Measurements from ENCODE around the gene MTARC2. TPM values are rescaled to one million over a fixed set of nuclear protein-coding genes. Genes with fewer than 3 reads are reported as not detected.

Gene MTARC2
- total and polyA plus RNA-seq, 2 of the 4 experiments (the other 2 are of a cell fraction): 0.36 to 2.6 TPM

GRCh38 chr1:220810179-220810653 lies 62.1 kb downstream of the MTARC2 start:
- intact Hi-C loops (cut with micrococcal nuclease) (loop anchor here (1.0 to 10.0 kb wide), 6 partner anchors 64 to 915 kb away; no protein-coding TSS in a partner anchor), in situ Hi-C loops (cut with MboI; ENCODE audit: low sequenced_read_pairs) (loop anchor here (10.0 kb wide), 1 partner anchor 625 kb away; no protein-coding TSS in a partner anchor), dilution Hi-C loops (cut with HindIII; ENCODE audit: low sequenced_read_pairs, unreplicated experiment) (no loop called here)
- H3K4me3 ChIP-seq (ENCODE audit: insufficient read depth, low read depth, low read length): no peak overlapping the region
- 0 out of 2 replicates have a peak overlapping the region, but pooled peaks have one; percentile 1 for H3K4me2 ChIP-seq (ENCODE audit: low read depth, low read length)
- peaks cover 6% of the 10 kb centered on the region; the same call in 1 of the 2 replicates for H3K27me3 ChIP-seq (ENCODE audit: control insufficient read depth, insufficient read depth, low read length)
- H2BK120ac ChIP-seq (ENCODE audit: low read depth, low read length): 0 out of 2 replicates have a peak overlapping the region, but pooled peaks have one; percentile 42
- H3K4ac ChIP-seq (ENCODE audit: low read depth, low read length): no peak overlapping the region; the same call in 1 of the 2 replicates
- TF ChIP-seq FOS (IDR thresholded peaks at IDR 0.05; ENCODE audit: low read depth, low read length) (no peak), CEBPB (IDR thresholded peaks at IDR 0.05; ENCODE audit: low read depth, low read length) (no peak), CTCF (conservative IDR thresholded peaks at IDR 0.05; ENCODE audit: low read depth, low read length) (peak; percentile 91), POLR2A (IDR thresholded peaks at IDR 0.05; ENCODE audit: low read depth, low read length) (no peak), ELK1 (IDR thresholded peaks at IDR 0.05; ENCODE audit: borderline replicate concordance, low read depth, low read length) (no peak), RCOR1 (IDR thresholded peaks at IDR 0.05; ENCODE audit: insufficient replicate concordance, low read length) (no peak), USF2 (IDR thresholded peaks at IDR 0.05; ENCODE audit: low read depth, low read length) (no peak), RAD21 (IDR thresholded peaks at IDR 0.05; ENCODE audit: low read length) (peak; percentile 78), BHLHE40 (IDR thresholded peaks at IDR 0.05; ENCODE audit: low read depth, low read length) (no peak), SMC3 (IDR thresholded peaks at IDR 0.05; ENCODE audit: low read depth, low read length) (peak; percentile 71), MXI1 (IDR thresholded peaks at IDR 0.05; ENCODE audit: borderline replicate concordance, low read depth, low read length) (no peak), MAZ (IDR thresholded peaks at IDR 0.05; ENCODE audit: borderline replicate concordance, low read depth, low read length) (no peak), RFX5 (IDR thresholded peaks at IDR 0.05; ENCODE audit: low read depth, low read length) (no peak)
- DNase-seq: peak; percentile 78
- no peak overlapping the region for H2AK5ac ChIP-seq (ENCODE audit: low read depth, low read length)
- peak overlapping the region; percentile 79 for H2AFZ ChIP-seq (replicated peaks; ENCODE audit: low read length, poor library complexity)
- H3K56ac ChIP-seq (ENCODE audit: extremely low read depth, insufficient read depth, low read length): no peak overlapping the region
- ATAC-seq (ENCODE audit: low read depth): peak; percentile 99
- POLR2A ChIA-PET (ENCODE audit: unreplicated experiment): no interaction called here
- H3K4me1 ChIP-seq (ENCODE audit: control insufficient read depth, insufficient read depth, low read length): peaks cover under 1% of the 10 kb centered on the region; the same call in 1 of the 2 replicates
- 8% methylated on average over 4 of the region's 20 CpGs; no CpG with 5 or more reads in 1 of the 2 experiments for WGBS, 2 experiments (ENCODE audit: extremely low coverage in 2 of 2, insufficient read length in 1 of 2)
- no peaks in the 10 kb centered on the region for H3K9me1 ChIP-seq (ENCODE audit: insufficient read depth, low read length)
- no peak overlapping the region for H2BK5ac ChIP-seq (ENCODE audit: low read depth, low read length, poor library complexity, severe bottlenecking)
- CTCF ChIA-PET: interaction anchor here (0.6 to 1.8 kb wide), 9 partner anchors 8 to 878 kb away, joined by 3 to 6 read pairs (median 3); no protein-coding TSS in a partner anchor
- H3K79me1 ChIP-seq (ENCODE audit: low read depth in 1 of 2, low read length in 2 of 2): no peaks in the 10 kb centered on the region
- peak overlapping the region; percentile 58 for H2AK9ac ChIP-seq (replicated peaks; ENCODE audit: low read depth, low read length, poor library complexity)
- no peaks in the 10 kb centered on the region for H3K36me3 ChIP-seq (ENCODE audit: control insufficient read depth, insufficient read depth, low read length)
- no peak overlapping the region for H3K14ac ChIP-seq (replicated peaks; ENCODE audit: low read depth, low read length)
- H4K20me1 ChIP-seq (ENCODE audit: insufficient read depth, low read length): no peaks in the 10 kb centered on the region
- no peak overlapping the region for H4K91ac ChIP-seq (ENCODE audit: insufficient read depth, low read depth, low read length)
- no peak overlapping the region for H3K18ac ChIP-seq (ENCODE audit: low read depth, low read length)
- no peak overlapping the region for H3K9ac ChIP-seq (ENCODE audit: low read depth, low read length)
- H3K23ac ChIP-seq (ENCODE audit: low read depth, low read length): no peak overlapping the region
- H3K27ac ChIP-seq (ENCODE audit: insufficient read depth, low read length): no peak overlapping the region
- H2BK20ac ChIP-seq (ENCODE audit: low read depth, low read length): 0 out of 2 replicates have a peak overlapping the region, but pooled peaks have one; percentile 14
- H3K9me3 ChIP-seq (ENCODE audit: control insufficient read depth, insufficient read depth, low read length): peaks cover 2% of the 10 kb centered on the region; the same call in 1 of the 2 replicates
- H4K5ac ChIP-seq (ENCODE audit: low read depth, low read length): no peak overlapping the region
- BruUV-seq (replicated peaks): no TSS peak
- no peak overlapping the region for H4K8ac ChIP-seq (ENCODE audit: low read depth in 2 of 2, low read length in 2 of 2)
- H2BK15ac ChIP-seq (ENCODE audit: low read depth, low read length): no peak overlapping the region
